Subcutaneous adipose tissue (tissue), 4 donors: Measurements from ENCODE around the gene THTPA. TPM values are rescaled to one million over a fixed set of nuclear protein-coding genes. Genes with fewer than 3 reads are reported as not detected.

Experiments
- total RNA-seq, 4 donors: library from RNA; depleted of rRNA; stranded (reverse); fragments of >200 nt; gene quantifications; one replicate each; pipeline ENCODE4 v1.1.0, GENCODE V29; 2016
- TF ChIP-seq, protein P1 (sequence below): fragments of 450-650 bp; IDR thresholded peaks from one replicate; pipeline ENCODE4 v1.5.1; 2016; ENCODE audit warnings: low read depth, mild to moderate bottlenecking, control low read depth, antibody characterized with exemption, moderate library complexity

THTPA gene
- total RNA-seq, 4 donors from 2014 or later, result 6.7 to 23.2 (median 18.4) TPM

DNA sequence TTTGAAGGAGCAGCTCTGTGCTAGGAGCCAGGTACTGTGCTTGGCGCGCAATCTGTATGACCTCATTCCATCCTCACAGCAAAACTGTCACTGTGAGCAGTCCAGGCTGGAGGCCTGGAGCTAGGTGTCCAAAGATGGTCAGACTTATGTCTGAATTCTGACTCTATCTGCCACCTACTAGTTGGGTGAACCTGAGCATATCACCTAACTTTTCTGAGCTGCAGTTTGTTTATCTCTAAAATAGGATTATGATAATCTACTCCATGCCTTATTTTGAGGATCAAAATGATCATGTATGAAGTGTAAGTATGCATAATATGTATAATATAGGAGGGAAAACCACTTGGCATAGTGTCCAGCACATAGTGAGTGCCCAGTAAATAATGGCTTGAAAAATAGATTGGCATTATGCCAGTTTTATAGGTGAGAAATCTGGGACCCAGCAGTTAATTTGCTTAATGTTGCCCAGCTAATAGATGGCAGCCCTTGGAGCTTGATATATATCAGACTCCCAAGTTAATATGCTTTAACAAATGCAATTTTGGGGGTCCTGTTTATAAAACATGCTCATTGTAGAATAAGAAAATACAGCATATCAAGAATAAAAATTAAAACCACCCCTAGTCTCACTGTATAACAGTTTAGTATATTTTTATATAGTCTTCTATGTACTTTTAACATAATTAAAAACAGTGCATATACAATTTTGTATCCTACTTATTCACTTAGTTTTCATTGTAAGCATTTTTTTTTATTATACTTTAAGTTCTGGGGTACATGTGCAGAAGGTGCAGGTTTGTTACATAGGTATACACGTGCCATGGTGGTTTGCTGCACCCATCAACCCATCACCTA is 27.1 kb downstream of the THTPA start:
- TF ChIP-seq, protein P1, sequence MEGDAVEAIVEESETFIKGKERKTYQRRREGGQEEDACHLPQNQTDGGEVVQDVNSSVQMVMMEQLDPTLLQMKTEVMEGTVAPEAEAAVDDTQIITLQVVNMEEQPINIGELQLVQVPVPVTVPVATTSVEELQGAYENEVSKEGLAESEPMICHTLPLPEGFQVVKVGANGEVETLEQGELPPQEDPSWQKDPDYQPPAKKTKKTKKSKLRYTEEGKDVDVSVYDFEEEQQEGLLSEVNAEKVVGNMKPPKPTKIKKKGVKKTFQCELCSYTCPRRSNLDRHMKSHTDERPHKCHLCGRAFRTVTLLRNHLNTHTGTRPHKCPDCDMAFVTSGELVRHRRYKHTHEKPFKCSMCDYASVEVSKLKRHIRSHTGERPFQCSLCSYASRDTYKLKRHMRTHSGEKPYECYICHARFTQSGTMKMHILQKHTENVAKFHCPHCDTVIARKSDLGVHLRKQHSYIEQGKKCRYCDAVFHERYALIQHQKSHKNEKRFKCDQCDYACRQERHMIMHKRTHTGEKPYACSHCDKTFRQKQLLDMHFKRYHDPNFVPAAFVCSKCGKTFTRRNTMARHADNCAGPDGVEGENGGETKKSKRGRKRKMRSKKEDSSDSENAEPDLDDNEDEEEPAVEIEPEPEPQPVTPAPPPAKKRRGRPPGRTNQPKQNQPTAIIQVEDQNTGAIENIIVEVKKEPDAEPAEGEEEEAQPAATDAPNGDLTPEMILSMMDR, result no peak

DNA sequence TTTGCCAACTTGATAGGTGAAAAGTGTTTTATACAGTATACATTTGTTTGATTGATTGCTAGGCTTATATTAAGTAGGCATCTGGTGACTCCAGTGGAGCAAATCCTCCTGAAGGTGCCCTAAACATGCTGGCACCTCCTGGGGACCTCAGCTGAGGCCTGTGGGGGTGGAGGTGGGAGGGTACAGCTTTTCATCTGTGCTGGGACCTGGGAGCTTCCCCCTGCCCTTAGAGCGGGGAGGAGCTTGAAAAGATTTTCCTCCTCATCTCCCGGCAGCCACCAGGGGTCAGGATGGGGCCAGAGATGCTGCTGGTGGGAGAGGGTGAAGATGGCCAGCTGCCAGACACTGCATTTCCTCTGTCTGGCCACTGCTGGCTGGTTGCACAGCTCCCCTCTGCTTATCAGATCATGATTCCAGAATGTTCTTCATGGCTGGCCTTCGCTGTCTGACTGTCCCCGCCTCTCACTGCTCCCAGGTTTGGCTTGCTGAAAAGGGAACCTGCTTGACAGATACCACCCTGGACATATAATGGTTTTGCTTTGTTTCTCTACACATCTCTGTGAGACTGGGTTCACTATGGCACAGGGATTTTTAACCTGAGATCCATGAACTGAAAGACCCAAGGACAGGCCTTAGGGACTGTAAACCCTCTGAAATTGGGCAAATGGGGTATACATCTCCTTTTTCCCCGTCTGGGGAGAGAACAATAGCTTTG is 33.0 kb downstream of the THTPA start:
- TF ChIP-seq, protein P1, result no peak

DNA sequence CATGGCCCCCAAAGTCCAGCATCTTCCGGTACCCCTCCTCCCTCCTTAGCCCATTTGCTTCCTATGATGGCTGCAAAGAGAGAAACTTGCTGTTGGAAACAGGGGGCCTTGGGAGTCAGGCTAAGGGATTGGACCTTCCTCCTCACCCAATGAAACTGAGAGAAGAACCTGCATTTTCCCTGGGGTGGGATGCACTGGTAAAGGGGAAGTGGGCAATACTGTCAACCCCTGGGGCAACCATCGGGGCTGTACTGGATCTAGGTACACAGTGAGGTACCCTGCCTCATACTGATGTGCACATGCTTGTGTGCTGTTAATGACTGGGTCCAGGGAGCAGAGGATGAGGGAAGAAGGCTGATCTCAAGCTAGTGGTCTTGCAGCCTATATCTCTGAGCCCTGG is 33.5 kb downstream of the THTPA start:
- TF ChIP-seq, protein P1, result no peak

DNA sequence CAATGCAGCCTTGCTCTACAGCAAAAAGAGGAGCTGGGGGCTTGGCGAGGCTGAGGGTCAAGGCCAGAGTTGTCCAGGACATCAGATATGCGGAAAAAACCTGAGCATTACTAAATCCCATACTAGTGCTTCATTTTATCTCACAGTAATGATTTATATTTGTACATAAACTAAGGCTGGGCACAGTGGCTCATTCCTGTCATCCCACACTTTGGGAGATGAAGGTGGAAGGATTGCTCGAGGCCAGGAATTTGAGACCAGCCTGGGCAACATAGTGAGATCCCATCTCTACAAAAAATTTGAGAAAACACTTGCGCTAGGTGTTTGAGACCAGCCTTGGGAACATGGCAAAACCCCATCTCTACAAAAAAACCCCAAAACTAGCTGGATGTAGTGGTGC is 34.1 kb downstream of the THTPA start:
- TF ChIP-seq, protein P1, result no peak

DNA sequence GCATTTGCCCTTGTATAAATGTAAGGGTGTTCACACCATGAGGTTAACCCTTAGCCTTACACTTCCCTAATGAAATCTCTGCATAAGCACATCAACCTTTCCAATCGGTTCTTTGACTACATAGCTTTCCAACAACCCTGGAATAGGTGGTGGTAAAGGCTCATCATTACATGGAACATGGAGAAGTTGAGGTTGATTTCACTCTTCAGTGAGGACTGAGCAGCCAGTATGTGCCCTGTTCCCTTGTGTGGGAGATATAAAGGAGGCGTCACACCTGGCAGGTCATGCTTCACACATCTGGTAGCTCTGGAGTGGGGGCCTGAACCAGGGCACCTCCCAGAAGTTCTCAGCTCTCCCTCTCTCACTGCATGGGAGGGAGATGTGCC is 44.2 kb downstream of the THTPA start:
- TF ChIP-seq, protein P1, result no peak

DNA sequence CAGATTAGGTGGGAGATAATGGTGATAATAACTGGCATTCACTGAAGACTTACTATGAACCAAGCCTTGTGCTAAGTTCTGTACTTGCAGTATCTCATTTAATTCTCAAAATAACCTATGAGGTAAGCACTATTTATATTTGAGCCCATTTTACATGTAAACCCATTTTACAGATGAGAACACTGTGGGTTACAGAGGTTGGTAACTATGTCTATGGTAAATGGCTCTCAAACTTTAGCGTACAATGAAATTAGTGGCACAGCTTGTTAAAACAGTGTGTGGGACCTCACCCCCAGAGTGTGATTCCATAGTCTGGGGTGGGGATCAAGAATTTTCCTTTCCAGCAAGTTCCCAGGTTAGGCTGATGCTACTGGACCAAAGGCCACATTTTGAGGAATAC is 44.7 kb downstream of the THTPA start:
- TF ChIP-seq, protein P1, result no peak

DNA sequence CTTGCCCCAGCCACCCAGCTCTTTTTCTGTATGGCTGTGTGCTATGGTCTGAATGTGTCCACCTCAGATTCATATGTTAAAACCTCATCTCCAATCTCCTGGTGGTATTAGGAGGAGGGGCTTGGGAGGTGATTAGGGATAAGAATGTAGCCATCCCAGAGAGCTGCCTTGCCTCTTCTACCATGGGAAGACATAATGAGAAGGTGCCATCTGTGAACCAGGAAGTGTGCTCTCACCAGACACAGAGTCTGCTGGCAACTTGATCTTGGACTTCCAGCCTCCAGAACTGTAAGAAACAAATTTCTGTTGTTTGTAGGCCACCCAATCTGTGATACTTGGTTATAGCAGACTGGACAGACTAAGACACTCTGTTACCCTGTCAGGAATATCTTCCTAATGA is 45.4 kb downstream of the THTPA start:
- TF ChIP-seq, protein P1, result no peak
